LNCaP clone FGC (cell line): ENCODE measurements around the gene ATXN10.

Experiments
- DNase-seq: peaks from one replicate; pipeline ENCODE4 v3.0.0-alpha.2; 2011; ENCODE audit warnings: low read depth
- H3K4me3 ChIP-seq: 2 replicates; pipeline ENCODE4 v1.5.1; 2011; ENCODE audit warnings: mild to moderate bottlenecking, low read depth, low read length, control low read depth
- TF ChIP-seq, protein P1 (sequence below): IDR thresholded peaks from 2 replicates; pipeline ENCODE4 v1.5.1; 2012; ENCODE audit warnings: mild to moderate bottlenecking; ENCODE audit not compliant: control insufficient read depth, insufficient read depth; ENCODE audit errors: extremely low read depth

Gene ATXN10

GRCh38 chr22:45869340-45869847 lies 197.8 kb downstream of the ATXN10 start:
- no peak for DNase-seq
- no peak overlapping the region for H3K4me3 ChIP-seq

GRCh38 chr22:45870011-45870410 lies 198.4 kb downstream of the ATXN10 start:
- no peak for DNase-seq
- TF ChIP-seq, protein P1, sequence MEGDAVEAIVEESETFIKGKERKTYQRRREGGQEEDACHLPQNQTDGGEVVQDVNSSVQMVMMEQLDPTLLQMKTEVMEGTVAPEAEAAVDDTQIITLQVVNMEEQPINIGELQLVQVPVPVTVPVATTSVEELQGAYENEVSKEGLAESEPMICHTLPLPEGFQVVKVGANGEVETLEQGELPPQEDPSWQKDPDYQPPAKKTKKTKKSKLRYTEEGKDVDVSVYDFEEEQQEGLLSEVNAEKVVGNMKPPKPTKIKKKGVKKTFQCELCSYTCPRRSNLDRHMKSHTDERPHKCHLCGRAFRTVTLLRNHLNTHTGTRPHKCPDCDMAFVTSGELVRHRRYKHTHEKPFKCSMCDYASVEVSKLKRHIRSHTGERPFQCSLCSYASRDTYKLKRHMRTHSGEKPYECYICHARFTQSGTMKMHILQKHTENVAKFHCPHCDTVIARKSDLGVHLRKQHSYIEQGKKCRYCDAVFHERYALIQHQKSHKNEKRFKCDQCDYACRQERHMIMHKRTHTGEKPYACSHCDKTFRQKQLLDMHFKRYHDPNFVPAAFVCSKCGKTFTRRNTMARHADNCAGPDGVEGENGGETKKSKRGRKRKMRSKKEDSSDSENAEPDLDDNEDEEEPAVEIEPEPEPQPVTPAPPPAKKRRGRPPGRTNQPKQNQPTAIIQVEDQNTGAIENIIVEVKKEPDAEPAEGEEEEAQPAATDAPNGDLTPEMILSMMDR = no peak
- no peak overlapping the region for H3K4me3 ChIP-seq

More at GRCh38 chr22:45869340-45869847, 197.8 kb downstream of the ATXN10 start:
- TF ChIP-seq, protein P1 = no peak

DNA sequence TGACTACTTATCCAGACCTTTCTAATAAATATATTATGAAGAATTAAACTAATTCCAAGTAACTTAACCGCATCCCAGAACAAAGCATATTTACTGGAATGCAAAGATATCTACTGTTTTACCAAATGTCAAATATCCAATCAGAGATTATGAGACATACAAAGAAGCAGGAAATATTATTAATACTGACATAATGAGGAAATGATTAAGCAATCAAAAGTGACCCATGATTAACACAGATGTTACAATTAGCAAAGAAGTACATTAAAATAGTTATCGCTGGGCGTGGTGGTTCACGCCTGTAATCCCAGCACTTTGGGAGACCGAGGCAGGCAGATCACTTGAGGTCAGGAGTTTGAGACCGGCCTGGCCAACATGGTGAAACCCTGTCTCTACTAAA lies 200.1 kb downstream of the ATXN10 start:
- DNase-seq = no peak
- TF ChIP-seq, protein P1 = no peak
- no peak overlapping the region for H3K4me3 ChIP-seq

GRCh38 chr22:45872659-45873263 lies 201.1 kb downstream of the ATXN10 start:
- TF ChIP-seq, protein P1 = no peak

GRCh38 chr22:45876136-45877035 lies 204.8 kb downstream of the ATXN10 start:
- TF ChIP-seq, protein P1 = no peak
- no peak for DNase-seq

More at GRCh38 chr22:45872659-45873263, 201.1 kb downstream of the ATXN10 start:
- H3K4me3 ChIP-seq = no peak overlapping the region
- DNase-seq = no peak

GRCh38 chr22:45877036-45877380 lies 205.4 kb downstream of the ATXN10 start:
- TF ChIP-seq, protein P1 = no peak
- H3K4me3 ChIP-seq = no peak overlapping the region
- DNase-seq = no peak

More at GRCh38 chr22:45876136-45877035, 204.8 kb downstream of the ATXN10 start:
- no peak overlapping the region for H3K4me3 ChIP-seq
